Measurements from ENCODE around the gene MOG.

- TF ChIP-seq CTCF (IDR thresholded peaks at IDR 0.05) (no peak), RAD21 (conservative IDR thresholded peaks at IDR 0.05 in 1 of 2, IDR thresholded peaks at IDR 0.05 in 1 of 2) (no peak), ESRRA (IDR thresholded peaks at IDR 0.05; ENCODE audit: borderline replicate concordance, low read length) (no peak), PBX3 (IDR thresholded peaks at IDR 0.05) (no peak), POLR2A (IDR thresholded peaks at IDR 0.05; ENCODE audit: low read length) (no peak), SMC3 (IDR thresholded peaks at IDR 0.05) (no peak), REST (IDR thresholded peaks at IDR 0.05) (no peak)
Measured at GRCh38 chr6:29627755-29628418, 29.0 kb upstream of the MOG start.
